COR-L47 (cell line): ENCODE data around the gene ARHGAP15.
A peak's percentile ranks its signal among the peaks of the same experiment; 100 is the strongest.

ENCODE experiments used
- DNase-seq: peaks from one replicate; lab custom pipeline; 2025; lab: John Stamatoyannopoulos, UW

ARHGAP15 gene

DNA sequence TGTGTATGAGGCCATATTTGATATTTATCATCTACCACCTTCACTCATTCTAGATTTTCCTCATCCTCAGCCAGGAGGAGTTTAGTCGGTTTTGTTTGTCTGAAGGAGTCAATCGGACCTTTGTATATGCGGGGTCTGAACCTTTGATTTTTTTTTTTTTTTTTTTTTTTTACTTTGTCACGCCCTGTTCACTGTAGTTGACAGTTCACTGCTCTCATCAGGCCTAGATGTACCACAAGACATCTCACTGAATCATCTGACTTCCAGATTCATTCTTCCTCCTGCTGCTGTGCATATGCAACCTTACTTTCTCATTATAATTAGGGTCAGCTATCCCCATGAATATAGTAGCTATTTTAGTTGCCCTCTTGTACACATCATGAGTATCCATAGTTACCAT is 133.2 kb downstream of the ARHGAP15 start:
- no peak for DNase-seq

GRCh38 chr2:143263066-143263625 is 133.9 kb downstream of the ARHGAP15 start:
- no peak for DNase-seq

DNA sequence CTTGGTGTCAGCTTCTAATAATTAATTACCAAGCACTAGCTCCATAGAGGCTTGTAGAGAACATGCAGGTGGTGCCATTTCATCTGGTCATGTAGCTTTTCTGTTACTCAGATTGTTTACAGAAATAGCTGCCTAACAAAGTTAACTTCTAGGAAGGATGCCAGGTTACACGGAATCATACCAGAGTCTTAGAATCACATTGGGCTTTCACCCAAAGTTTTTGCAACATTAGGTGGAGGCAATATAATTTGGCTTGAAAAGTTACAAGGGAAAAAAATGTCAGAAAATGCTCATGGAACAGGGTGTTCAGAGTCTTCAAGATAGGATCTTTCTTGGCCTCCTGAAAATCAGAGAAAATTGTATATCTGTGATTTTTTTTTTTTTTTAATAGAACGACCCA is 135.6 kb downstream of the ARHGAP15 start:
- no peak for DNase-seq

GRCh38 chr2:143279672-143280071 is 150.5 kb downstream of the ARHGAP15 start:
- no peak for DNase-seq

DNA sequence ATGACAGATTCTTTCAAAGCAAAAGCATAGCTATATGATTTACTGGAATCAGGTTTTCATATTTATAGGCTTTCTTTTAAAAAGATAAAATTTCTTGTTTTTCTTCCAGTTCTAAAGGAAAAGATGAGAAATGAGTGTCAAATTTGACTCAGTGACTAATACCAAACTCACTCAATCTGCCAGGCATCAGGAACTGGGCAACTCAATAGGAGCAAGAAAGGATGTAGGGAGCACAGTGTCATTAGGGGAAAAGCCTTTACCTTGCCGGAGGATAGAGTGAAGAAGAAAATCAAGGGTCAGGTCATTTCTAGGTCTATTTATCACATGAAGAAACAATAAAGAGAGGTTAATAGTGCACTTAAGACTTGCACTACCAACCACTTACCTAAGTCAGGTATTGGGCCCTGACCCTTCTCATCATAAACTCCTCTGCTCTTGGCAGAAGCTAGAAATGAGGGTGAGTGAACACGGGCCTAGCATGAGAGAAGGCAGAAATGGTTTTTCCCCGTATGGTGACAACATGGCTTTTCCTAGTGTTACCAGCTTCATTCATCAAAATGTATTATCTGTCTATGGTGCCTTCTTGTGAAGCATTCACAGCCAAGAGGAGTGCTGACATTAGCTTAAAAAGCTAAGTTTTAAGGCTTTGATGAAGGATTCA is 151.0 kb downstream of the ARHGAP15 start:
- no peak for DNase-seq

DNA sequence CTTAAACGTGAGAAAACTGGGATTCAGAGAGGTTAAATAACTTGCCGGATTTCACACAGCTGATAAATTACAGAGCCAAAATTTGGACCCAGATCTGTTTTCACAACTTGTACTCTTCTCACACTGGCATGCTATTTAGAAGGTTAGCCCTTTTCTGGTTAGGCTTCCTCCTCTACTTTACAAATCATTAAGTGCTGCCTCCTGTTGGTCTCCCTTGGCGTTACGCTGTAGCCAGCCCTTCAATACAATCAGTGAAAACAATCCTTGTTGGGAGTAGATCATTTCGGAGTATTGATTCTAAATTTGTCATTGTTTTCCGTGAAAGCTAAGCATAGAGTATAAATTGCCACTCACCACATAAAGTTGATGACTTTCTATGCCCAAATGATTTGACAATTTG is 153.5 kb downstream of the ARHGAP15 start:
- DNase-seq: no peak

- DNase-seq: no peak
Observed at GRCh38 chr2:143284087-143284675, 155.0 kb downstream of the ARHGAP15 start.

DNA sequence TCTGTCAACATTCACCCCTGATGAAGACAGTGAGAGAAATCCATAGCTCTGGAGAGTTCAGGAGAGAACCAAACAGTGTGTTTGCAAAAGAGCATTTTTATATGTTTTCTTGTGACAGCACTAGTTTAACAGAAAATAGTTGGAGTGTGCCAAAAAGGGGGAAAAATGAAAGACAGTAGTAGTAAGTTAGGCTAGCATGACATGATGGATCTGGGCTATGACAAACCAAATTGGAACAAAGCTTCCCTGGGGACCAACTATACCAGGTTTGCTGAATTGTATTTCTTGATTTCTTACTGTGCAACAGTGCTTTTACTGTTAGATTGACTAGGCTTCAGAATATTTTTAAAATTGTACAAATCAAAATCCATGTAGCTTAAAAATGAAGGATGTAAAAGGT is 159.8 kb downstream of the ARHGAP15 start:
- DNase-seq: no peak

GRCh38 chr2:143290221-143290620 is 161.0 kb downstream of the ARHGAP15 start:
- DNase-seq: no peak

DNA sequence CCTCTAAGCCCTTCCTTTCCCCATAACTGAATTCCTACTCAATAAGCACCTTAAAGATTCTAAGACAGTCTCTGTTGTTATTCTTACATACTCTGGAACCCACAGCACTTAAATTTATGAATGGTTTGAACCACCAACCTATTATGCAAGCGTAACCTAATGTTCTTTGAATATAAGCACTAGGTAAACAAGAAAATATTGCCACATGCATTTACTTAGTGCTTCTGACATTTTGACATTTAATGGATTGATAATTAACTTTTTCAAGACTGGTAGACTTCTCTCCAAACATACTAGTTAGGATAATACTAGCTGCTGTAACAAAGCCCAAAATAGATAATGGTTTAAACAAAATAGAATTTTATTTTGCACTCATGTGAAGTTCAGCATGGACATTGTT is 164.8 kb downstream of the ARHGAP15 start:
- no peak for DNase-seq

GRCh38 chr2:143296089-143296488 is 166.9 kb downstream of the ARHGAP15 start:
- no peak for DNase-seq

DNA sequence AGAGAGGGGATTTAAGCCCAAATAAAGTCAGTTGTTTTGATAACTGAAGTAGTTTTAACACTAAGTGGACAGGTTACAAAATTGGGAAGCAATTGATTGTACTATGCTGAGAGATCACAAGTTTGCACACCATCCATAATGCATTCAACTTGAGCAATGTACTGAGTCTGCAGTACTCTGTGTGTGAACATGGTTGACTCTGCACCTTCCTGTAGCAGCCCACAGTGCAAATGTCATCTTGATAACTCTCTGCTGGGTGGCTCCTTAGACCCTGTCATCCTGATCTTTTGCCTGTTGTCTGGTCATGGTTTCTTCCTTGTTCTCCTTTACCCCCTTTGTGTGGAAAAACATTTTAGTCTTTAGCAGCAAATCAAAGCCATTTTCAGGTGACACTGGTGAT is 168.0 kb downstream of the ARHGAP15 start:
- no peak for DNase-seq

DNA sequence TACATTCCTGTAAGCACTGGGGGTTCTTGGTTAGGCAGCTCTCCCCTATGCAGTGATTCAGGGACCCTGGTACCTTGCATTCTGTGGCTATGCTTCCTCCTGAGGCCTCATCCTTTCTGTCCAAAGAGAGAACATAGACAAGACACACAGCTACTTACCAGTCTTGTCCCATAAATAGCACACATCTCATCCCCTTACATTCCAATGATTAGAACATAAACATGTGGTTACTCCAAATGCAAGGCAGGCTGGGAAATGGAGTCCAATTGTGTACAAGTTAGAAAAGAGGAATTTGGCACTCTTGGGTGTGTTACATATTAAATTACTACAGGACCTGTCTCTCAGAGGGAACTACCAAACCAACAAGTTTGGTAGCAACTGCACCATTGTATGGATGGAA is 171.3 kb downstream of the ARHGAP15 start:
- DNase-seq: no peak

DNA sequence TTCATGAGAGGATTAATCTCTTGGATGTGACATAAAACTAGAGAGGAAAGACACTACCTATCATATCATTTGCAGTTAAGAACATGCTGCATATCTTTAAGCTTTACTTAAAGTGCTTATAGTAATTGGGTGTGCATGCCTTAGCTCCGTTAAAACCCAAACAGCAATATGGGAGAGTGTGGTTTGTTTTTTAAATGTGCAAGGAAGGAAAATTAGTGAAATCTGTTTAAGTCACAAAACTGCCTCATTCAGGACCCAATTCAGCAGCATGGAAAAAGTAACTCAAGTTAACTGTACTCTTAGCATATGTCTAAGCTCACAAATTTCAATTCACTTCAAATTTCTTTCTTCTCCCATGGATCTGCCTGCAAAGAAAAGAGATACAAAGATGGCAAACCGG is 182.2 kb downstream of the ARHGAP15 start:
- DNase-seq: no peak

GRCh38 chr2:143312441-143312840 is 183.2 kb downstream of the ARHGAP15 start:
- no peak for DNase-seq

DNA sequence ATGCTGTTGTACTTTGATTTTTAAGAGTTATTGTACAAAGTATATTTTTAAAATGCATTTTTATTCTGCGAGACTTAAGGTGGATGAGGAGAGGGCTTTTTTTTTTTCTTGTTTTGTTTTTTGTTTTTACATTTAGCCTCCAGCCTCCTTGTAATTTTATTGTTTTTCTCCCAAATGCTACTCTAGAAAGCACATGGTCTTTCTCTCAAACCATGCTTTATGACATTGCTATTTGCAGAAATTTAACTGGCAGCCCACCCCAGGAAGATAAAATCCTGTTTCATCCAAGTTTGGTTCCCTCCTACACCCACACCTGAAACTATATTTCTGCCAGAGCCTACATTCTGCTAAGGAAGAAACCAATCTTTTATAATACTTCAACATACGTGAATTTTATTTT is 184.6 kb downstream of the ARHGAP15 start:
- no peak for DNase-seq

DNA sequence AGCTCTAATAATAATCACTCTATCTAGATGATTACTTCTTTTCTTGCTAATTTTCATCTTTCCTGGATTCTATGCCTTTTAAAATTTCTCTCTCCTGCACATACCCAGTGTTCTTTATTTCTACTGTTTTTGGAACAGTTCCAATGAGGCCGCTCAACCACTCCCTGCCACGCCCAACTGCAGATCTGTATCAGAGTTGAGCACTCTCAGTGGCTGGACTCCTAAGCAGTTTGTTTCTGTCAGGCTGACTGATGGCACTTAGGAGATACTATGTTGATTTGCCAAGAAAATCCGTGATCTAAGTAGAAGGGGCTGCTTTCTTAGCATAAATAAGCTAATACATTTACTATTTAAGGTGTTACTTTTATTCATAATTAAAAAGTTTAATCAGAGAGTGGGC is 192.8 kb downstream of the ARHGAP15 start:
- peak; percentile 11 for DNase-seq

GRCh38 chr2:143329288-143329687 is 200.1 kb downstream of the ARHGAP15 start:
- no peak for DNase-seq

- DNase-seq: no peak
Observed at GRCh38 chr2:143333168-143333791, 204.1 kb downstream of the ARHGAP15 start.

- DNase-seq: no peak
Observed at GRCh38 chr2:143333847-143334246, 204.6 kb downstream of the ARHGAP15 start.

DNA sequence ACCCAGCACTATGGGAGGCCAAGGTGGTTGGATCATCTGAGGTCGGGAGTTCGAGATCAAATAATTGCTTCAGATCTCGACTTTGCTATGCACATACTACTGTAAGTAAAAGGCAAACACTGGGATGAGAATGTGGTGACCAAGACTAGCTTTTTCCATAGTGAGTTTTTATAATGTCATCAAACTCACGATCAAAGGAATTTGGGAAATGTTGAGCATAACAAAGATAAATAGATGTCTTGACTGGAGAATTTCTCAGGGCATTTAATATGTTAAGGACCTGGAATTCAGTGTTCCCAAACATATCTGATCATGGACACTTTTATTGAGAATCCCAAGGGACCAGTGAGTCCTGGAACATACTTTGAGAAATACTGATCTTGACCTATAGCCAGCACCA is 205.6 kb downstream of the ARHGAP15 start:
- no peak for DNase-seq

- DNase-seq: no peak
Observed at GRCh38 chr2:143336719-143337210, 207.5 kb downstream of the ARHGAP15 start.

- no peak for DNase-seq
Observed at GRCh38 chr2:143341478-143341877, 212.3 kb downstream of the ARHGAP15 start.
